Medulla oblongata (tissue), 1 donor: Measurements from ENCODE around the gene RIN2.
"Not testable (repeated sequence)": the region's sequence is repeated elsewhere in the genome, so short reads cannot be mapped to it uniquely, and the experiment has no call there.

Experiments used
- DNase-seq: peaks from one replicate; pipeline ENCODE4 v3.0.0-alpha.2; 2015; ENCODE audit errors: extremely low spot score

The RIN2 gene

DNA sequence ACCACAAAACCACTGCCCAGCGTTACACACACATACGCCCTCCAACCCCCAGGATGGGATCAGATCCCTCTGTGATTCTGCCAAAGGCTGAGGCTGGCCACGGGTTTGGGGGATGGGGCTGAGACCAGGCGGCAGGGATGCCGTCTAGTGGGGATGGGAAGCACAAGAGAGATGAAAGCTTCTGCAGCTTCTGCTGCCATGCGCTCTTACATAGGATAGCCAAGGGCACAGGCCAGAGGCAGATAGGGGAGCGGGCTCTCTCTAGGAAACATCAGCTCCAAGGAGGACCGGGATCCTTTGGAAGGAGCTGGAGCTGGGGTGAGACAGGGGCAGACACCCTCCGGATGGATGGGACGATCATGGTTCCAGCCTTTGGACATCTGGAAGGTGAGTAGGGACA is 18.7 kb upstream of the RIN2 start:
- DNase-seq: no peak

DNA sequence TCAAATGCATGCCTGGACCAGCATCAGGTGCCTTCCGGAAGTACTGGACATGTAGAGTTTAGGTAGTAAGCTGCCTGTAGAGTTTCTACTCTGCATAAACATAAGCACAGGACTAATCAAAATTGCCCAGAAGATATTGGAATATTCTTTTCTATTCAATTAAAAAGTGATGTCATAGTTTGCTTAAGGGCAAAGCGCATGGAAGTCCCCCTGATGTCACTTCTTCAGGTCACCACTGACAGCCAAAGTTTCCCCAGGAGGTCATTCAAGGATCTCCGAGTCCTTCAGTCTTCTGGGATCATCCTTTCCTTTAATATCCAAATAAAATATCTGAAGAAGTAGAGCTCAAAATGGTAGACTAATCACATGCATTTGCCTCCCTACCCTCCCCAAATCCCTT is 17.5 kb upstream of the RIN2 start:
- no peak for DNase-seq

DNA sequence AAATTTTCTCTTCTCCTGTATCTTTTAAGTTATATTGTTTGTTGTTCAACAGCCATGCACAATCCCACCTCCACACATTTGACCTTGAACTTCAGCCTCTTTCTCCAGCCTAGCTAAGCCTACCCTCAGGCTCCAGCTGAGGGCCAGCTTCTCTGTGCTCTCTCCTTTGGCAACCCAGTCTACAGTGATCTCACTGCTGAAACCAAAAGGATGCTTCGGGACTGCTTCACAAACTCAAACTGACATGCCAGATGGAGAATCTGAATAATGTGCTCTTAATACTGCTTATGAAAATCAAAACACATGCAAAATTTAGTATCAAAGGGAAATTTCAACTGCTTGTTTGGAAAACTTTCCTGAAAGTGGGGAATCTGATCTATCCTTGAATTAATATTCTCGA is 16.1 kb upstream of the RIN2 start:
- no peak for DNase-seq

DNA sequence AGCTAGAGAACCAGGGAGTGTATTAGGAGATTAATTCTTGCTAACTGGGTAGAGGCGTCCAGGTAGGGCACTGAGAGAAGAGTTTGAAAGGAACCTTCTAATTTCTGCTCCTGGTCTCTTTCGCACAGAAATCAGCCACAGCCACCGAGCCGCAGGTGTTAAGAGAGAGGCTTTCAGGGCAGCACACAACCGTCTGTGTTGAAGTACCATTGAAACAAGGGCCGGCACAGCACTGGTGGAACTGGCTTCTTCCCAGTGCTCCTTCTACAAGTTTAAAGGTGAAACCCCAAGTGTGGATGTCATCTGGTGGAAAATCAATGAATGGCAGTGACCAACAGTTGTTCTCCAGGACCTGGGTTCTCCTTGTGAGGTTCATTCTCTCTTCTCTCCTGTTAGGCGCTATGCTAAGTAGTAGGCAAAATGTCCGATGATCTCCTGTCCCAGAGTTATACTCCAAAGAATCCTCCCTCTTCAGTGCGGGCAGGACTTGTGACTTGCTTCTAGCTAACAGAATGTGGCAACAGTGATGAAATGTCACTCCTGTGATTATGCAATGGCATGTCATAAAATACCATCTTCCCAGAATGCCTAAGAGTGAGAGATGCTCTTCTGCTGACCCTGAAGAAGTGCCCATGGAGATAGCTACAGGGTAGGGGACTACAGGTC is 15.0 kb upstream of the RIN2 start:
- no peak for DNase-seq

DNA sequence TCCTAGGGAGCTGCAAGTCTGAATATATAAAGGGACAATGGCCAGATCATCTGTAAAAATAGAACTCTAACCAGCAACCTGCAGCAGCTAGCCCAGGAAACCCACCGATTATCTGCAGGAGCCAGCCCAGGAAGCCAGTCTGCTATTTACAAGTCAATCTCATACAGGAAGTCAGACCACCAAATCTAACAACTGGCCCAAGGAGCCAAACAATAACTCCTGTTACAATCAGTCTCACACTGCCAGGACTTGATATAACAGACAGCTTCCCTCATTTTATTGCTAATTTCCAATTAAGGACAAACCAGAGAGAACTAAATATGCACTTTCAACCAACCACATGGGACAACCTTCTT is 14.4 kb upstream of the RIN2 start:
- no peak for DNase-seq

DNA sequence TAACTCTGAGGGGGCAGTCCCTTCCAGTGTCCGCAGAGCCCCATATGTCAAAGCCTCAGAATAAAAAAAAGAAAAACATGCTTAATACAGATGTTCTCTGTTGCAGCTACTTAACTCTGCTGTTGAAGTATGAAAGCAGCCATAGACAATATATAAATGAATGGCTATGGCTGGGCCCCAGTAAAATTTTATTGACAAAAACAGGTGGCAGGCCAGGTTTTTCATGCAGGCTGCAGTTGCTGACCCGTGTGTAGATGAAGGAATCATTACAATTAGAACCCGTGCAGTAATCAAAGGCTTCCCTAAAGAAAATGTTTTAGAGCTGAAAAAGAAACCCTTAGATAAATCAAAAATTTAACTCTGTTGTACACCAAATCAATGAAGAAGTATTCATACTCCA is 13.0 kb upstream of the RIN2 start:
- DNase-seq: no peak

DNA sequence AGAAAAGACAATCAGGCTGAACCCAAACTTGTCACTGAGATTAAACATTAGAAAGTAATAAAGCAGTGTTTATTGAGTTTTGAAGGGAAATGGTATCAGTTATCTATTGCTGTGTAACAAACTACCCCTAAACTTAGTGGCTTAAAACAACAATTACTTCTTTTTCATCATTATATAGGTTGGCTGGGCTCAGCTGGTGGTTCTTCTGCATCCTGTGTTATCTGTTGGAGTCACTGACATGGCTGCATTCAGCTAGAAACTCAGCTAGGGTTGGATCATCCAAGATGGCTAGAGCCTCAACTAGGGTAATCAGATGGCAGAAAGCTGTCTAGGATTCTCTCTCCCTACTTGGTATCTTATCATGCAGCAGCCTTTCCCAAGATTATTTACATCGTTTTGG is 12.5 kb upstream of the RIN2 start:
- DNase-seq: no peak

DNA sequence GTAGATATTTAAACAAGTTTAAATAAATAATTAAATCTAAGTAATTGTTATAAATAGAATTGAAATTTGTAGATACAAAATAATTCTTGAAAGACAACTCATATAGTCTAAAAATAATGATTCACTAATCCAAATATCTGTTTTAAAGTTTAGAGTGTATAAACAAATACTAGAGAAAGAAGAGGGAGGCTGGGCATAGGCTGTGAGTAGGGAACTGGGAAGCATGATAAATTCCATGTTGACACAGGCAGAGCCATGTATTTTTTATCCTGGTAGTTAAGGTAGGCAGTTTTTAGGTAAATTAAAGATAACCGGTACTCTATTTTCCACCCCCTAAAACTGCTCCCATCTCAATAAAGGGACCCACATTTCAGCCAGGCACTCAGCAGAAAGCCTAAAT is 11.7 kb upstream of the RIN2 start:
- no peak for DNase-seq

DNA sequence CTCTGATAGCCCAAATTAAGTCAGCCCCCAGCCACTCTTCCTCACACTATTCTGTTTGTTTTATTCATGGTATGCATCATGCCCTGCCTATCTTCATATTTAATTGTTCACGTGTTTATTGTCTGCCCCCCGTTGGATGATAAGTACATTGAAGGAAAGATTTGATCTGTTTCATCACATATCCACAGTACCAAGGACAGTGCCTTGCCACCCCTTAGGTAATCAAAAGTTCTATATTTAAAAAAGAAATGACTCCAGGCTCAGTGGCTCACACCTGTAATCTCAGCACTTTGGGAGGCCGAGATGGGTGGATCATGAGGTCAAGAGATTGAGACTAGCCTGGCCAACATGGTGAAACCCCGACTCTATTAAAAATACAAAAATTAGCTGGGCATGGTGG is 10.2 kb upstream of the RIN2 start:
- no peak for DNase-seq

DNA sequence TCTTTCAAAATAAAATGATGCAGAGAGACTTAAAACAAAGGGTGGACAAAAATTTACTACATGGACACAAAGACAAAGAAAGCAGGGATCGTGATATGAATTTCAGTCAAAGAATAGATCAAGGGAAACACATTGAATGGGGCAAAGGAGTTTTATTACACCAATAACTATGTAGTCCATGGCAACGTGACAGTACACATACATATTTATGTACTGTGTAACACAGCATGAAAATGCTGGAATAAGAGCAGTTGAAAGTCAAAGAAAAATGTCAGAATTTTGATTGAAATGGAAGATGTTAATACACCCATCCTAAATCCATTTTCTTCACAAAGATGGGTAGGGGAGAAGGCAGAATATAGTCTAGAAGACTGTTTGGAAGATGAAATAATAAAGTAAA is 9.4 kb upstream of the RIN2 start:
- DNase-seq: no peak

DNA sequence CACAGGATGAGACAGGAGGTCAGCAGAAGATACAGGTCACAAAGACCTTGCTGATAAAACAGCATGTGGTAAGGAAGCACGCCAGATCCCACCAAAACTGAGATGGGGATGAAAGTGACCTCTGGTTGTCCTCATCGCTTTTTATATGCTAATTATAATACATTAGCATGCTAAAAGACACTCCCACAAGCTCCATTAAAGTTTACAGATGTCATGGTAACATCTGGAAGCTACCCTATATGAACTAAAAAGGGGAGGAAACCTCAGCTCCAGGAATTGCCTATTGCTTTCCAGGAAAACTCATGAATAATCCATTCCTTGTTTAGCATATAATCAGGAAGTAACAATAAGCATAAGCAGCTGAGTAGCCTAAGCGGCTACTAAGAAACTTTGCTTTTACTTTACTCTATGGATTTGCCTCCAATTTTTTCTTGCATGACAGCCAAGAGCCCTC is 8.4 kb upstream of the RIN2 start:
- no peak for DNase-seq

DNA sequence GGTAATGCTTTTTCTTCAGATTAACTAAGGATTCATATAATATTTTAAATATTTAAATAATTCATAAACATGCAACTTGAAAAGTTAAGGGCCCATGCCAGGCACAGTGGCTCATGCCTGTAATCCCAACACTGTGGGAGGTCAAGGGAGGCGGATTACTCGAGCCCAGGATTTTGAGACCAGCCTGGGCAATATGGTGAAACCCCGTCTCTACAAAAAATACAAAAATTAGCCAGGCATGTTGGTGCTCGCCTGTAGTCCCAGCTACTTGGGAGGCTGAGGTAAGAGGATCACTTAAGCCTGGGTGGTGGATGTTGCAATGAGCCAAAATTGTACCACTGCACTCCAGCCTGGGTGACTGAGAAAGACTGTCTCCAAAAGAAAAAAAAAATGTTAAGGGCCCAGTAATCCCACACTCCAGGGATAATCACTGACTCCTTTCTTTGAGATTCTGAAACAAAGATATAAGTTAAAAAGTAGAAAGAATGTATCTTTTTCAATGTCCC is 7.9 kb upstream of the RIN2 start:
- no peak for DNase-seq

DNA sequence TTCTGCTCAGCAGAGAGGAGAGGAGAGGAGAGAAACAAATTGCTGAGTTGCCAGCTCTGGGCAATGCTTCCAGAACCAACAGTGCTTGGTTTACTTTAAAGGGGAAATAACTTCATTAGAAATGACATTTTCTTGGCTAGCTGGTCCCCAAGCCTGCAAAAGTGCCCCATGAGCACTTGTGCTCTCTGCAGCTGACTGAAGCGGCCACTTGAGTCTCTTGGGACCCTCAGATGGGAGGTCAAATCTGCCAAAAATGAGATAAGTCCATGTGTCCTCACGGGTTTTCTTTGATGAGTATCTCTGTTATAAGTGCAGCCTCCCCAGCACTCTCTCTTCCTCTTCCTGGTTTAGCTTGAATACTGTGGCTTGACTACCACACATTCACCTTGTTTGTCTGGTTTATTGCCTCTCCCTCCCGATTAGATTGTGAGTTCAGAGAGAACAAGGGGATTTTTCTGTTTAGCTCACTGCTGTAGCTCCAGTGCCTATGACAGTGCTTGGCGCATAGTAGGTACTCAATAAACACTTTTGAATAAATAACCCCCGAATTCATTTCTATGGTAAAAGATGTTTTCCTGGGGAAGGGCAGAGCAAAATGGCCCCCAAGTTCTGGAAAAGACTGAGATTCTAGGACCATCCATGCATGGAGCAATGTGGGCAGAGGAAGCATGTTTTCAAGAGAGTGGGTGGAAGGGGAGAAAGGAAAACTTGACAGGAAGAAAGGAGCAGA is 7.0 kb upstream of the RIN2 start:
- no peak for DNase-seq

DNA sequence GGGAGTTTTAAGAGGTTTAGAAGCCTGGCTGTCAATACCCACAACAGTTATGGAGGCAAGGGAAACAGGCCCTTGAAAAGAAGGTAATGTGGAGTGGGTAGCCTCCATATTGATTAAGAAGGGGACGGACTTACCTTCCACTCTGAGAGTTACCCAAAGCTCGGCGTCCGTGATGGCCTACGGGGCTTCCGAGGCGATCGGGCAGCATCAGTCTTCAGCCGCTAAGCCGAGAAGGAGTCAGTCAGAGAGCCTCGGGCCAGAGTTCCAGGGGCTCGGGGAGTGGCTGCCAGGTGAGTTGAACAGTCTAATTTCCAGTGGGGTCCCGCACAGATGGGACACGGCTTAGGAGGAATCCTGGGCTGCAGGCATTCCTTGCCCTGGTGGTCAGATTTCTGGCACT is 3.9 kb upstream of the RIN2 start:
- DNase-seq: not testable (repeated sequence)

DNA sequence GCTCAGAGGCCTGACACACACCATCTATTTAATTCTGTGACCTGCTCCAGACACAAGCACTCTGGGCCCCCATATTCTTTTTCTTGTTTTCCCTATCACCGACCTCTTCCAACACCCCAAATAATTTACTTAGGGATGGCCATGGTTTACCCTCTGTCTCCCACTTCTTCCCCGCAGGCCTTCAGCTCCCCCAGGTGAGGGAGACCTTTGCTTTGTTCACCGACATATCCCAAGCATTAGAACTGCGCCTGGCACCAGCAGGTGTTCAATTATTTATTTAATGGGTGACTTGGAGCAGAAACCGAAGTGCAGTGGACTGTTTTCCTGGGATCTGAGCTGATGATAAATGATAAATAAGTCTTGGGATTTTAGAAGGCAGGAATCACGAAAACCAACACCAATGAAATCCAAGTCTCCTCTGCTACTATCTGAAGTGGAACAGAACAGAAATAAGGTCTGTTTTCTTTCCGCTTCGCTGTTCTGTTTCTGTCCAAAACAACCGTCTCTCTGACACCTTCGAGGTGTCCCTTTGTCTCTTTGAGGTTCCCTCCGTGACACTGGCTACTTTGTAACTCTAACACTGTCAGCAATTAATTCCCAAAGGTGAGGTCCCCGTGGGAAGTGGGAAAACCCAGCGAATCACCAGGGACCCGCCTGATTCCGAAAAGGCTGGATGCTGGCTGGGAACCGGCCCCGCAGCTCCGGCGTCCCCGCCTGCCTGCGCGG is 1.1 kb upstream of the RIN2 start:
- DNase-seq: peak; percentile 22

DNA sequence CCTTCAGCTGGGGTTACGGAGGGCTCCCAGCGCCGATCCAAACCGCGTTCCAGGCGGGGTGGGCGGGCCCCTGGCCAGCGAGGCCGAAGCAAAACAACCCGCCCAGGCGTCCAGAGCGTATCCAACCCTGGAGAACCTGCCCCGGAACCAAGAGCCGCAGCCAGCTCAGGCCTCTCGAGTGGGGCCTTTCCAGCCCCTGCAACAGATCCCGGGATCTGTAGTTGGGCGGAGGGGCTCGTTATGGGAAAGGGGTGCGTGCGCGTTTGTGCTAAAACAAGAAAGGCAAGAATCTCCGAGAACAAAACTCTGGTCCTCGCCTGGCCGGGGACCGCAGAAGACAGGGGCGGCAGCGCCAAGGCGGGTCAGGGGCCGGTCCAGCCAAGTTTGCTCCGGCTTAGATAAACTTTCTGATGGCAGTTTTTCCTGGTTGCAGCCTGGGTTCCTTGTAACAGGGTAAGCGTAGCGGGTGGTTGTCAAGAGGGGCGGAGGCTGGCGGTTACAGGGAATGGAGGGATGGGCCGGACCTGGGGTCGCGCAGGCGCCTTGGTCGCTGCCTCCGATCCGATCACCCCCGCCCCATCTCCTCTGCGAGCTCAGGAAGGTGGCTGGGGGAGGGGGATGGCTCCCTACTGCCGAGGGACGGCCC is 448 bp upstream of the RIN2 start:
- peak; percentile 82 for DNase-seq

DNA sequence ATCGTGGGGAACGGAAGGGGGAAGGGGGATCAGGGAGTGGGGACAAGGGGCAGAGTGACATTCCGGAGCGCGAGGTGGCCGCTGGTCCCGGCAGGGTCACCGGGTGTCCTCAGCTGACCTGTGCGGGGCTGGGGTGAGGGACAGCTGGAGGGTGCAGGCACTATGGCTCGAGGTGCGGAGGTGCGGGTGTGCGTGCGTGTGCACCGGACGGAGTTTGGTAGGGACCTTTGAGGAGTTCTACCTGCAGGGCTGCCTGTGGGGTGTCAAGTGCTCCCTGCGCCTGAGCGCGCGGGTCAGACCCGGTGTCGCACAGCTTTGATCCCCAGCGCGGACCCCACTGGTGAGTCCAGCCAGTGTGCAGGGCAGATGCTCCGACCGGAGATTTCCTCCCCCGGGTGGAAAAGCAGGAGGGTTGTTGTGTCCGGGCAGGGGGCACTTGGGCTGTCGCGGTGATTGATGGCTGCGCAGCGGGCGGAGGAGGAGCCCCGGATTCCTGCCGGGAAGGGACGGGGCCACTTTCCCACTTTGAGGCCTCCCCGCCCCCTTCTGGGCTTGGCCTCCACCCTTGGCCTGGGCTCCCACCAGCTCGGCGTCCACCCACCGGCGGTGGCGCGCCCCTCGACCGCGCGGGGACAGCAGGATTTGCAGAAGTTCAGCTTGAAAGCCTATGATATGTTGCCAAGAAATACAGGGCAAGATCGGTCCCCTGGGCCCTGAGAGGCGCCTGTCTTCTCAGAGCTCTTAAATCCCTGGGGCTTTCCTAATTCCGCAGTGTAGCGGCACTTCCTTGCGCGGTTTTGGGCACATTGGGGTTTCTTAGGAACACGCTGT is 658 bp downstream of the RIN2 start:
- peak; percentile 60 for DNase-seq

DNA sequence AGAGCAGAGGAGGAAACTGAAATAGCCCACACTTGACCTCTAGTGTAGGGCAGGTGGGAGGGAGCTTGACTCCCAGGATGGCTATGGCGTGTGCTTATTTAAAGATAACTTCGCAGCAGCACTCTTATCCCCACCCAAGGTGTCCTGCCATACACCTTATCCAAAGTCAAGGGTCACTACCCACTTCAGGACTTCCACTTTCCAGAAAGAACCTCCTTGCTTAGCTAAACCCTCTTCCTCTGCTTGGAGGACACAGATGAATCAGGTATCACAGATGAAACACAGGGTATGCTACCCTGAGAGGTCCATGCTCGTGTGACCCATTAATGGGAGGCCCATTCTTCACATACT is 2.3 kb downstream of the RIN2 start:
- DNase-seq: no peak

DNA sequence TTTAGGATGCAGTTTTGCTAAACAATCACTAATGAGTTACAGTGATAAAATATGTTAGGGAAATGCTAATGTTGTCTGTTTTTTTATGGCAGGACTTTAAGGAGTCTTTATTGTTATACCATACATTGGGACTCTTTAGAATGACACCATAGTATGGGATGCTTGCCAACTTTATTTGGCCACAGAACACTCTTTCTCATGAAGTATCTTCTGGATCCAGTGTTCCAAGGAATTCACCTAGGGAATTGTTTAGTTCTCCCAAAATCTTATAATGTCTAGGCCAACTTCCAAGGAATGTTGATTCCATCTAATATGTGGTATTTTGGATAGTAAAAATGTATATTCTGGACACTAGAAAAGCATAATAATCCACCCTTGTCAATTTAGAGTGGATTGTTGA is 3.3 kb downstream of the RIN2 start:
- no peak for DNase-seq

DNA sequence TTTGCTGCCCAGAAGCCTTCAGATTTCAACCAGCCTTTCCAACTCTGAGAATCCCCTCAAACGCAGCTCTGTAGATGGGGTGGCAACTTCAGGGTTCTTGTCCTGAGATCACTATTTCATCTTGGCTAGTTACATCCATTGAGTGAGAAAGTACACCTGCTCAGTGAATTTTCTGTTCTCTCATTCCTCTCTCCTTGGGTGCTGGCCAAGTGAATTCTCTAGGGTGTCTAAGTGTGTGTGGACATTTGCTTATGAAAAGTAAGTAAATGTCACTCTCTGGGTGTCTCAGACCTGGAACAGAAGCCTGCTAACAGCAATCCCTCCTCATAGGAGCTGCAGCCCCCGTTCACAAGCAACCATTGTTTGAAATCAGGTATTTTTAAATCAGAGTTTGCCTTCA is 3.8 kb downstream of the RIN2 start:
- DNase-seq: no peak

DNA sequence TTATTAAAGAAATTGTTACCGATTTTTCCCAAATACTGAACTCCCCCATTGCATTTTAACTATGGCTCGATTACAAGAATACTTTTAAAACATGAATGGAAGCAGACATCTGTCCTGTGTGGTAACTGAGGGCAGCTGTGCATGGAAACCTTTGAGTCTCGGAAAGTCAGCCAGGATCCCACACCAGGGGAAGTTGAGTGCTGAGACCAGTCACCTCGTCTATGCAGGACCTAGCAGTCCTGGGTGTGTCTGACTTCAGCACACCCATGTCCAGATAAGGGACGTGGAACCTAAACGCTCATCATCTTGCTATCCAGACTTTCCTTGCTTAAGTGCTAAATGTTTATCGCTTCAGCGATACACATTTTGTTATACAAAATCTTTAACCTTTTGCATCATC is 6.1 kb downstream of the RIN2 start:
- no peak for DNase-seq

DNA sequence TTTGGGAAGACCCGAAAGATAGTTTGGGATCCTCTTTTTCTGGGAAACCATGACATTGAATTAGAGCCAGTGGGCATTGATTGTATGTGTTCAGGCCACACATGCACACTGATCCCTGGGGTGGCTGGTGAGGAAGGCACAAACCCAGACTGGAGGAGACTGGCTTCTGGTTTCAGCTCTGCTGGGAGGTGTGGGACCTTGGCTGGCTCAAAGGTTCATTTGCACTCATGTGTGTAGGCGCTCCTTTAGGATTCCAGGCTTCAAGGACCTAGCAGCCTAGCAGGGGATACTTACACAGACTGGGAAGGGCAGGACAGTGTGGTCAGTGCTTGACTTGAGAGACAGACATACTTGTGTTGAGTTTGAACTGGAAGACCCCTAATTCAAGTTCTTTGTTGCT is 7.2 kb downstream of the RIN2 start:
- no peak for DNase-seq
